BE2C (cell line): ENCODE data around the gene KCNJ12.

Source experiments
- DNase-seq: peaks from one replicate; pipeline ENCODE4 v3.0.0-alpha.2; 2020
- H3K27me3 ChIP-seq: fragments of 250-450 bp; sonication (Bioruptor Pico); 2 replicates; pipeline ENCODE4 v1.5.1; 2020; ENCODE audit warnings: mild to moderate bottlenecking
- H3K36me3 ChIP-seq: fragments of 250-450 bp; sonication (Bioruptor Pico); 2 replicates; pipeline ENCODE4 v1.5.1; 2020; ENCODE audit warnings: mild to moderate bottlenecking
- H3K4me1 ChIP-seq: fragments of 250-450 bp; sonication (Bioruptor Pico); 2 replicates; pipeline ENCODE4 v1.5.1; 2020
- H3K4me3 ChIP-seq: 2 replicates; pipeline ENCODE4 v1.5.1; 2011; ENCODE audit warnings: low read depth, low read length
- H3K9me3 ChIP-seq: fragments of 250-450 bp; sonication (Bioruptor Pico); 2 replicates; pipeline ENCODE4 v1.5.1; 2020
- TF ChIP-seq, protein P1 (sequence below): IDR thresholded peaks from 2 replicates; pipeline ENCODE4 v1.5.1; 2012; ENCODE audit warnings: mild to moderate bottlenecking, low read depth, low read length

Gene KCNJ12

GRCh38 chr17:21365016-21365415 is 11.1 kb upstream of the KCNJ12 start:
- H3K4me3 ChIP-seq: no peak overlapping the region
- DNase-seq: no peak
- no peaks in the 10 kb centered on the region for H3K4me1 ChIP-seq
- TF ChIP-seq, protein P1, sequence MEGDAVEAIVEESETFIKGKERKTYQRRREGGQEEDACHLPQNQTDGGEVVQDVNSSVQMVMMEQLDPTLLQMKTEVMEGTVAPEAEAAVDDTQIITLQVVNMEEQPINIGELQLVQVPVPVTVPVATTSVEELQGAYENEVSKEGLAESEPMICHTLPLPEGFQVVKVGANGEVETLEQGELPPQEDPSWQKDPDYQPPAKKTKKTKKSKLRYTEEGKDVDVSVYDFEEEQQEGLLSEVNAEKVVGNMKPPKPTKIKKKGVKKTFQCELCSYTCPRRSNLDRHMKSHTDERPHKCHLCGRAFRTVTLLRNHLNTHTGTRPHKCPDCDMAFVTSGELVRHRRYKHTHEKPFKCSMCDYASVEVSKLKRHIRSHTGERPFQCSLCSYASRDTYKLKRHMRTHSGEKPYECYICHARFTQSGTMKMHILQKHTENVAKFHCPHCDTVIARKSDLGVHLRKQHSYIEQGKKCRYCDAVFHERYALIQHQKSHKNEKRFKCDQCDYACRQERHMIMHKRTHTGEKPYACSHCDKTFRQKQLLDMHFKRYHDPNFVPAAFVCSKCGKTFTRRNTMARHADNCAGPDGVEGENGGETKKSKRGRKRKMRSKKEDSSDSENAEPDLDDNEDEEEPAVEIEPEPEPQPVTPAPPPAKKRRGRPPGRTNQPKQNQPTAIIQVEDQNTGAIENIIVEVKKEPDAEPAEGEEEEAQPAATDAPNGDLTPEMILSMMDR: no peak
- no peaks in the 10 kb centered on the region for H3K27me3 ChIP-seq
- H3K36me3 ChIP-seq: no peaks in the 10 kb centered on the region
- no peaks in the 10 kb centered on the region for H3K9me3 ChIP-seq

GRCh38 chr17:21368545-21369246 is 7.5 kb upstream of the KCNJ12 start:
- no peaks in the 10 kb centered on the region for H3K4me1 ChIP-seq
- H3K4me3 ChIP-seq: no peak overlapping the region
- no peak for DNase-seq
- H3K27me3 ChIP-seq: no peaks in the 10 kb centered on the region
- H3K36me3 ChIP-seq: no peaks in the 10 kb centered on the region
- TF ChIP-seq, protein P1: no peak
- H3K9me3 ChIP-seq: no peaks in the 10 kb centered on the region

DNA sequence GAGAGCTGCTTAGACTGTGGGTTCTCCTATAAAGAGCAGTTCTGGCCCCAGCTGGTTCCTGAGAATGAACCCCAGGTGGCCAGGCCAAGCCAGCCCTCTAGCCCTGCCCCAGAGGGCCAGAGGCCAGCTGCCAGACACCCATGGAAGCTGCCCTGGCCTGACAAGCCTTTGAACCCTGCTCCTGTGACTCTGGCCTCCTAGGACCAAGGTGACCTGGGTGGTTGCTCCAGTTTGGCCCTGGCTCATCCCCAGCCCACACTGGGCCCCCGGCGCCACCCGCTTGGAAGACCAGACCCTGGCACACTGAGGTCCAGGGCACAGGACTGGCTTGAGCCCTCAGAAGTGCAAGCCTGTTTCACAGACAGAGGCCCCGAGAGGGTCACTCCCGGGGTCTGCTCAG is 6.8 kb upstream of the KCNJ12 start:
- Histone ChIP-seq H3K9me3 (no peaks in the 10 kb centered on the region), H3K27me3 (no peaks in the 10 kb centered on the region), H3K4me1 (no peaks in the 10 kb centered on the region), H3K36me3 (no peaks in the 10 kb centered on the region), H3K4me3 (no peak overlapping the region)
- DNase-seq: no peak
- TF ChIP-seq, protein P1: no peak

DNA sequence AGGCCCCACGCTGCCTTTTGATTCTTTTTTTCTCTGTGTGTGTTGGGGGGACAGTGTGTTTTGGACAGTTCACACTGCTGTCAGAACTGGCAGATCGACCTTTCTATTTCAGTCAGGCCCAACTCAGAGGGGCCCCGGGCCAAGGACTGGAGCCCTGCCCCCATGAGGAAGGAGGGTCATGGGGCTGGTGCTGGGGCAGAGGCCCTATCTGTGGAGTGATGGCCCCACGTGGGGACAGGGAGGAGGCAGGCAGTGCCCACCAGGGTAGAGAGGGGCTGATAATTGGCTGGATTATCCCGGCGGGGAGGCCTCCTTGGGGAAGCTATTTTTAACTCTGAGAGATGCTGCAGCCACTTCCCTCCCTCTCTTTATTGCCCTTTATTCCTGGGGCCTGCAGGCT is 5.7 kb upstream of the KCNJ12 start:
- peaks cover 2% of the 10 kb centered on the region; the same call in 1 of the 2 replicates for H3K4me1 ChIP-seq
- no peaks in the 10 kb centered on the region for H3K36me3 ChIP-seq
- DNase-seq: no peak
- H3K4me3 ChIP-seq: no peak overlapping the region
- no peaks in the 10 kb centered on the region for H3K27me3 ChIP-seq
- TF ChIP-seq, protein P1: no peak
- H3K9me3 ChIP-seq: no peaks in the 10 kb centered on the region

GRCh38 chr17:21371511-21372081 is 4.6 kb upstream of the KCNJ12 start:
- no peaks in the 10 kb centered on the region for H3K9me3 ChIP-seq
- no peak for DNase-seq
- H3K4me3 ChIP-seq: no peak overlapping the region
- H3K36me3 ChIP-seq: no peaks in the 10 kb centered on the region
- H3K4me1 ChIP-seq: peaks cover 3% of the 10 kb centered on the region; the same call in 1 of the 2 replicates
- peaks cover 3% of the 10 kb centered on the region for H3K27me3 ChIP-seq
- TF ChIP-seq, protein P1: no peak

DNA sequence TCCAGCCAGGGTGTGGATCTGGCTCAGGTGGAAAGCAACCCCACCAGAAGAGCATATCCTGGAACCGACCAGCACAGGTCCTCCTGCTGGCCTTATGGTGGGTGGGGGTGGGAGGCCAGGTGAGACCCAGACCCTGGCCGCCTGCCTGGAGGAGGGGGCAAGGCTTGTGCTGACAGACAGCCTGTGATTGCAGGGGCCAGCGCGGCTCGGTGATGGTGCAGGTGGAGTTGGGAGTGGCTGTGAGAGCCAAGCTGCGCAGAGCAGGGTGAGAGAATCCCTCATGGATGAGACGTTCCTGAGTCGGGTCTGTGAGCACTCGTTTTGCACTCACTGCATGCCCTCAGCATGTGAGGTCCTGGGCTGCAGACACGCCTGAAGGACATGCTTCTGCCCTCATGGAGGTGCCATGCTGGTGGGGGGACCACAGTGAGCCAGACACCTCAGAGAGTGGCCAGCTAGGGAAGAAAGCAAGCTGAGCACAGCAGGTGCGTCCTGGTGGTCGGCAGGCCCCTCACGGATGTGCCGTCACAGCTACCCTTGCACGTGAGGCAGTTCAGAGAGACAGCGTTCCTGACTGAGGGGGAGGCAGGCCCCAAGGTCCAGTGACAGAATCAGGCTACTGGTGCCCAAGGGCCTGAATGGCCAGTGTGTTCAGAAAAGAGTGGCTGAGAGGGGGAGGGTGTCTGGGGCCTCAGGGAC is 3.8 kb upstream of the KCNJ12 start:
- H3K9me3 ChIP-seq: no peaks in the 10 kb centered on the region
- H3K27me3 ChIP-seq: peaks cover 11% of the 10 kb centered on the region
- H3K4me3 ChIP-seq: no peak overlapping the region
- H3K36me3 ChIP-seq: no peaks in the 10 kb centered on the region
- peaks cover 3% of the 10 kb centered on the region; the same call in 1 of the 2 replicates for H3K4me1 ChIP-seq
- TF ChIP-seq, protein P1: no peak
- no peak for DNase-seq
